Panc1 (cell line): ENCODE results near the gene FBXO46.

ENCODE experiments used
- CTCF ChIP-seq: fragments of 450-650 bp; IDR thresholded peaks from 2 replicates; pipeline ENCODE4 v1.5.1; 2017; ENCODE audit warnings: mild to moderate bottlenecking
- POLR2AphosphoS5 ChIP-seq: IDR thresholded peaks from 2 replicates; pipeline ENCODE4 v1.6.1; 2012; ENCODE audit warnings: mild to moderate bottlenecking, low read depth, low read length, moderate library complexity
- SIN3A ChIP-seq: IDR thresholded peaks from 2 replicates; pipeline ENCODE4 v1.6.1; 2012; ENCODE audit warnings: low read depth, mild to moderate bottlenecking, low read length, moderate library complexity, borderline replicate concordance; ENCODE audit not compliant: insufficient read depth
- TCF7L2 ChIP-seq: IDR thresholded peaks from 2 replicates; pipeline ENCODE4 v1.6.1; 2011; ENCODE audit warnings: mild to moderate bottlenecking, low read depth, low read length, inconsistent platforms
- TF ChIP-seq, protein P1 (sequence below), 2 experiments: IDR thresholded peaks; 2 replicates each; pipeline ENCODE4 v1.6.1; 2011 to 2012; ENCODE audit warnings: low read depth in 2 of 2, control low read depth in 1 of 2, low read length in 1 of 2, mild to moderate bottlenecking in 1 of 2, moderate library complexity in 1 of 2; ENCODE audit not compliant: insufficient read depth in 1 of 2

DNA sequence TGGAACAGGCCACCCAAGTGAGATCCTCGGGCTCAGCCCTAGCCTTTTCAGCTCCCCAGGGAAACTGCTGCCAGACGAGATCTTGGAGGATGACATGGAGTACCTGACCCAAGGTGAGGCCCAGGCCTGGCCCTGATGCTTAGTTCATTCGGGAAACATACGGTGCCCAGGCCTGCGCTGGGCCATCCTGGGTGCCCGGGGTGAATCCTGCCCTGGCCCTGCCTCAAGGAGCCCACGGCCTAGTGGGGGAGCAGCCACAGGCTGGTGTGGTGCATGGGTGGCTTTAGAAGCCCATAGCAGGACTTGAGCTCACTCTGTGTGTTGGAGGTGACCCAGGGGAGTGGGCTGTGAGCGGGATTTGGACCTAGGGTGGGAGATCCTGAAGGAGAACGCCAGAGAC lies 28.2 kb upstream of the FBXO46 start:
- TF ChIP-seq POLR2AphosphoS5 (no peak), SIN3A (no peak), CTCF (no peak), TCF7L2 (no peak)
- TF ChIP-seq, protein P1, sequence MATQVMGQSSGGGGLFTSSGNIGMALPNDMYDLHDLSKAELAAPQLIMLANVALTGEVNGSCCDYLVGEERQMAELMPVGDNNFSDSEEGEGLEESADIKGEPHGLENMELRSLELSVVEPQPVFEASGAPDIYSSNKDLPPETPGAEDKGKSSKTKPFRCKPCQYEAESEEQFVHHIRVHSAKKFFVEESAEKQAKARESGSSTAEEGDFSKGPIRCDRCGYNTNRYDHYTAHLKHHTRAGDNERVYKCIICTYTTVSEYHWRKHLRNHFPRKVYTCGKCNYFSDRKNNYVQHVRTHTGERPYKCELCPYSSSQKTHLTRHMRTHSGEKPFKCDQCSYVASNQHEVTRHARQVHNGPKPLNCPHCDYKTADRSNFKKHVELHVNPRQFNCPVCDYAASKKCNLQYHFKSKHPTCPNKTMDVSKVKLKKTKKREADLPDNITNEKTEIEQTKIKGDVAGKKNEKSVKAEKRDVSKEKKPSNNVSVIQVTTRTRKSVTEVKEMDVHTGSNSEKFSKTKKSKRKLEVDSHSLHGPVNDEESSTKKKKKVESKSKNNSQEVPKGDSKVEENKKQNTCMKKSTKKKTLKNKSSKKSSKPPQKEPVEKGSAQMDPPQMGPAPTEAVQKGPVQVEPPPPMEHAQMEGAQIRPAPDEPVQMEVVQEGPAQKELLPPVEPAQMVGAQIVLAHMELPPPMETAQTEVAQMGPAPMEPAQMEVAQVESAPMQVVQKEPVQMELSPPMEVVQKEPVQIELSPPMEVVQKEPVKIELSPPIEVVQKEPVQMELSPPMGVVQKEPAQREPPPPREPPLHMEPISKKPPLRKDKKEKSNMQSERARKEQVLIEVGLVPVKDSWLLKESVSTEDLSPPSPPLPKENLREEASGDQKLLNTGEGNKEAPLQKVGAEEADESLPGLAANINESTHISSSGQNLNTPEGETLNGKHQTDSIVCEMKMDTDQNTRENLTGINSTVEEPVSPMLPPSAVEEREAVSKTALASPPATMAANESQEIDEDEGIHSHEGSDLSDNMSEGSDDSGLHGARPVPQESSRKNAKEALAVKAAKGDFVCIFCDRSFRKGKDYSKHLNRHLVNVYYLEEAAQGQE (IDR thresholded peaks at IDR 0.05; ENCODE audit: insufficient read depth in 1 of 2, low read depth in 2 of 2, low read length in 1 of 2), result no peak
